GM19239 (cell line): ENCODE measurements around the gene STX16.
"Not testable (repeated sequence)": the region's sequence is repeated elsewhere in the genome, so short reads cannot be mapped to it uniquely, and the experiment has no call there.

ENCODE experiments used
- DNase-seq: peaks from one replicate; pipeline ENCODE4 v3.0.0; 2011; ENCODE audit warnings: low spot score; ENCODE audit not compliant: insufficient read length
- FAIRE-seq: peaks from 2 replicates; lab custom pipeline; 2011; peaks lifted over from hg19 to GRCh38; lab: Jason Lieb, UNC

STX16 gene

DNA sequence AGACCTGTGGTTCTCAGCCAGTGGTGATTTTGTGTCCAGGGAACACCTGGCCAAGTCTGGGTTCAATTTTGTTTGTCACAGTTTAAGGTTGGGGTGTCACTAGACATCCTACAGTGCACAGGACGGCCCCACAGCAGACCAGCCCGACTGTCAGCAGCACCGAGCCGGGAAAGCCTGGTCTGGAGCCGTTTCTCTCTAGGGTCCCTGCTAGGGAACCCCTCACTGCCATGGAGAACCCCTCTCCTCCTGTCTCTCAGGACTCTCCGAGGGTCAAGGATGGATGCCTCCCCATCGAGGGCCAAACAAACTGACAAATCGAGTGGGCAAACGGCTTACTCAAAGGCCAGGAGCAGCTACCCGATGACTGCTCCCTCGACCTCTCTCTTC is 15.8 kb upstream of the STX16 start:
- FAIRE-seq, result no peak

DNA sequence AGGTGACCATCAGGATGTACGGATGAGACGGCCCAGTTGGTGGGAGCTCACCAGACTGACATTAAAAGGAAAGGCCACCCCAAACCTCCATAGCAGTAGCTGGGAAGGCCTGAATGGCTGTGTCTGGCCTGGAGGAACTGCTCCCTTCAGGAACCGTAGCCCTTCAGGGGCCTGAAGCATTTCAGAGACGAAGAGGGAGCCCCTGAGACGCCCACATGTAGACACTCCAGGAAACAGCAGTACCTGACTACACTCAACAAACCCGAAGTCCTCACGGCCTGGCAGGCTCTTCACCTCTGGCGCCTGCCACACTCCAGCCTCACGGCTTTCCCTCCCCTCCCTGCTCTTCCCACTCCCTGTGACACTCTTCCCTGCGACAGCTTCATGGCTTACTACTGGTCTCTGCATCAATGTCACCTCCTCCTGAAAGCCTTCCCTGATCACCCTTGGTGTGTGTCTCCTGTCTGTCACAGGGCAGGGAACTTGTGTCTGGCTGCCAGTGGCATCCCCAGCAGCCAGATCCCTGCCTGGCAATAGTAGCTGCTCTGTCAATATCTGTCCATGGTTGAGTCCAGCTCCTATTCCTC is 14.6 kb upstream of the STX16 start:
- DNase-seq (no peak), FAIRE-seq (no peak)

More for the DNA sequence above, 15.8 kb upstream of the STX16 start:
- no peak for DNase-seq

DNA sequence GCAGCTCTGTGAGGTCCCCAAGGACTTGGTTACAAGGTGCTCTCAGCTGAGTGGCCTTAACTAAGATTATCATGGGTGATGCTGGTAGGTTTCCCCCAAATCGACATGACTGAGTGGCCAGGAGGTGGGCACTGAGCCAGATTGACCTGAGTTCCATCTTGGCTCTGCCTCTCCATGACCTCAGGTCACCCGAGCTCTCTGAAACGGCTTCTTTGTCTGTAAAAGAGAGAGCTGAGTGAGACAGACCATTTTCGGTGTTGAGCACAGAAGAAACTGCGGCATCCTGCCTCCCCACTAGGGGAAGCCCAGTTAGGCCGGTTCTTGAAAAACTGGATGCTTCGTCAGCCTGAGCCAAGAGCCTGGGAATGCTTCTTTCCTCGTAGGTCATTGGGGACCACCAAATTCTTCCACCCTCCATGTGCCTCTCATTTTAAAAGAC is 14.1 kb upstream of the STX16 start:
- FAIRE-seq, result no peak
- no peak for DNase-seq

DNA sequence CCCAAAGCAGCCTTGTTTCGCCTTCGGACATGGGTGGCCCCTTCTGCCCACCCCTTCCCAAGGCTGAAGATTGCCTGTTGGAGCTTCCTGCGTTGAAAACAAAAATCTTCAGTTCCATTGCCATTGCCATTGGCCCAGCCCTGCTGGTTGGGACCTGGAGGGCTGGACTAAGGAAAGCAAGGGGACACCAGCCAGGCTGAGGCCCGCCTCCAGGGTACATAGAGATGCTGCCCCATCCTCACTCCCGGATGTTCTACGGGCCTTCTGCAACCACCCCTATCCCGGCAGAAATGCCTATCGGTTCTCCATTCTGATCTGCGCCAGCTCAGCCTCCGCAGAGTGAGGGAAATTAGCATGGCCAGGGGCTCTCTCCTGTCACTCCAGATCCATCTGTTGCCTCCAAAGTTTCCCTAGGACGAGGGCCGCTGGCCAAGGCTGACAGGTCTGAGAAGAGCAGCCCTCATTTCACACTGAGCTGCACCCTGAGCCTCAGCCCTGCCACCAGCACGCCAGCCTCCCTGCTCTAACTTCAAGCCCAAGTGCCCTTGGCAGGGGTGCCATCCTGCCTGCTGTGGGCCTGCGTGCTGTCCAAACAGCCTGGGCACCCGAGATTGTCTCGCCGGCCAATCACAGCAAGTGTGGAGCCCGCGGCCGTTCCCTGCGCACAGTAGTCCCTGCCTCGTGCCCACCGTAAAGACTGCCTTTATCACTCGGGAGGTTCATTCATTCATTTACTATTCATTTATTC is 13.4 kb upstream of the STX16 start:
- FAIRE-seq (no peak), DNase-seq (no peak)

DNA sequence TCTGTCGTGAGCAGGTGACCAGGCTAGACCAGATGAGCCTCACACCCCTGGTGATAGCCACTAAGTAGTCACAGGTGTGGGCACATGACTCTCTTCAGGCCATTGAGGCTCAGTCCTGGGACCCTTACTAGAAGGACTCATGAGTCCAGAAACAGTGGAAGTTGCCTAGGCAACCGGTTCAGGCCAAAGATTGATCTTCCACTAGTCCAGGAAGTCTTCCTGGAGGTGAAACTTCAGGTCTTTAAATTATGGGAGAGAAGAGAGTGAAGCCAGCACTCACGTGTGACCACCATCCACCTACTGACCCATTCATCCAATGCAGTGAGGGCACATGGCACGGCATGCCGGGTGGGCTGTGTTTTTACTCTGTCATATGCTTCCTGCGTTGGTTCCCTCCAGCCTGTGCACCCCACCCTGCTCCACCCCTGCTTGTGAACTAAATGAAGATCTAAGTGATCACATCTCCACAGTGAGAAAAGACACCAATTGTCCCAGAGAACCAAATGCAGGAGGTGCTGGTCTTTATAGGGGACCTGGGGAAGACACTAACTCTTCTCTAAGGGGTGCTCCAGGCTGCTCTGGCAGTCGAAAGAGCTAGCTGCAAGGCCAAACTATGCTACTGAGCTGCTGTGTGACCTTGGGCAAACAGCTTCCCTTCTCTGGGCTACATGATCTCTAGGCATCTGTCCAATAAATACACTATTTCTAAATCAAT is 12.5 kb upstream of the STX16 start:
- FAIRE-seq (no peak), DNase-seq (no peak)

DNA sequence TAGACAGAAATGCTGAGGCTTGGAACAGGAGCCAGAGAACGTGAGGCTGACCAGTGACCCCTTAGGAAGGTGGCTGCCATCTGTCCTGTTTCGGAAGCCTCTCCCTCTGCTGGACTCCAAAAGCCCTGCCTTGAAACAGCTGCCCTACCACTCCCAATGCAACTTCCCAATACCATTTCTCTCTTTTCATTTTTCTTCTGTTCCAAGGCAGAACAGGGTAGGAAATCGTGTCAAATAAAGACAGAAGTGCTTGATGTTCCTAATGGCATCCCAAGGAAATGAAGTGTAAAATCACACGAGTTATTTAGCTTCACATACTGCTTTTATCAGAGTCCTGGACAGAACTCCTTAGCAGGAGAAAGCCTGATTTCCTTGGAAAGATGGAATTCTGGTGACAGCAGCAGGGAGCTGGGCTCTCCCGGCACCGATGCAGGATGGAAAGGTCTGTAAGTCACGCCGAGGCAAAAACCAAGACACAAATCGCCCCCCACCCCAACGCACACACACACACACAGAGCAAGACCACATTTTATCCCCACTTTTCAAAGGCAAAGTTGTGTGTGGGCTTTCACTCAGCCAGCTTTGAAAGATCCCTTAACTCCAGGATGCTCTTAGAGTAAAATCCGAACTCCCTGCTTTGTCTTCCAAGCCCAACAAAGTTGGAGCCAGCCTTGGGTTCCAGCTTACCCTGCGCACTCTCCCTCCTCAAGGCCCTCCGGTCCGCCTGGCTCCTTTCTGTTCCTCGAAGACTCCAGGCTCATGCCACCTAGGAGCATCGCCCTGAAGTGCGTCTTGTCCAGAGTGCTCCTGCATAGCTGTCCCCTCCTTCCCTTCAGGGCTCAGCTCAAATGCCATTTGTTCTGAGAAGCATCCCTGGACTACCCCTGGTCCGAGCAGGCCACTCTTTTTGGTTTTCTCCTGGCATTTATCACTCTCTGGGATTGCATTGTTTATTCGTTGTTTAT is 11.6 kb upstream of the STX16 start:
- FAIRE-seq, result no peak

DNA sequence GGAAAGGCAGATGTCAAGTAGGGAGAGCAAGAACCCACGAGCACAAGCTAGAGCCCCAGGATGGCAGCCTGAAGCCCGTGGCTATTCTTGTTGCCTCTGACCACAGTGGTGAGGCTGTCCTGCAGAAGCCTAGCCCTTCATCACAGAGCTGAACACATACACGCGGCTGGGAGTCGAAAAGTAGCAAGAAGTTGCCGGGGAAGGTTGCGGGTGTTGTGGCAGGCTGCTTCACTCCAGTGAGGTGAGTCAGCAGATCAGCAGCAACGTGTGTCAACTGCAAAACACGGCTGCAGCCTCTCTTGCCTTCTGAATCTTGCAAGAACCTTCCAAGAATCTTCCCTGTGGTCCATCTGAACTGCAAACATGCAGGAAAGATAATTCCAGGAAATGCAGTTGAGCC is 10.6 kb upstream of the STX16 start:
- DNase-seq (no peak), FAIRE-seq (no peak)

More for the DNA sequence above, 11.6 kb upstream of the STX16 start:
- DNase-seq, result no peak

DNA sequence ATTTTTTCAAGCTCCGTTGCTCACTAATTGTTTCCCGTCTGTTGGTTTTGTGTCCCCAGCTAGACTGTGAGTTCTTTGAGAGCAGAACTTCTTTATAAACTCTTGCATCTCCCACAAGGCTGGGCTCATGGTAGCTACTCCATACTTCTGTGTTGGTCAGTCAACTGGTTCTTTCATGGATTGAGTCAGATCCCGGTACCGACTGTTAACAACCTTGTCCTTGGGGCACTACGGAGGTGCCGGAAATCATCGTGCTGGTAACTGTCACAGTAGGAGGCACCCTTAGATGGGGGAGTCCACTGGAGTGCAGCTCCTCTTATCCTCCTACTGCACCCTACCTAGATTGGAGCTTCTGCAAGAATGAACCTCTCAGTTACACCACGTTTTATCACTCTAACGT is 8.6 kb upstream of the STX16 start:
- no peak for DNase-seq

DNA sequence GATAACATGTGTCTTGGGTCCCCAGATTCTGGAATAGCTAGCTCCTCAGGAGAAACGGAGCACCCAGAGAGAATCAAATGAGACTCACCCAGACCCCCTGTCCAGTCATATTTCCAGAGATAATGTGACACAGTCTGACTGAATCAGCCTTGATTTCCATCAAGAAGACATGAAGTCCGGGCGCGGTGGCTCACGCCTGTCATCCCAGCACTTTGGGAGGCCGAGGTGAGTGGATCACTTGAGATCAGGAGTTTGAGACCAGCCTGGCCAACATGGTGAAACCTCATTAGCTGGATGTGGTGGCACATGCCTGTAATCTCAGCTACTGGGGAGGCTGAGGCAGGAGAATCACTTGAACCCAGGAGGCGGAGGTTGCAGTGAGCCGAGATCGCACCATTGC is 8.2 kb upstream of the STX16 start:
- DNase-seq, FAIRE-seq: not testable (repeated sequence)

More for the DNA sequence above, 8.6 kb upstream of the STX16 start:
- no peak for FAIRE-seq

DNA sequence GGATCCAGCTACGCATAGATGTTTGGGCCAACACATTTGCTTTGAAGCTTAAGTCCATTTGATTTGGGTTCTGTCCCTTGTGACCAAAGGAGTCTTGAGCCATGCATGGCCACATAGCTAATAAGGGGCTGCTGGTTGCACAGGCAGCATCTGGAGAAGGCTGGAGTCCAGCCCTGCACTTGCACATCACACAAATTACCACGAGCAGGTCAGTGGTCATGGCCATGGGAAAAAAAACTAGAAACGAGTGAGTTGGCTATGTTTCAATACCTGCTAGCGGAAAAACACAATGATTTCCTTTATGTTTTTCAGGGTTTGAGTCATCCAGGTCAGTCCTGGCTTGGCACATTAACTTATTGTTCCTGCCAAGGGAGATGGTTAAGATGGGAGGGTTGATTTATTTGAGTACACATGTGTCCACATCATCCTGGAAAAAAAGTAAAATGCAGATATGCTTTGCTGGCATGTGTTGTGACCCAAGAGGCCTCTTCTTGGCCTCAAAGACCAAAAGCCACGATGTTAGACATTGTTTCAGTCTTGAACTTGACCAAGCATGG is 5.6 kb upstream of the STX16 start:
- no peak for DNase-seq

DNA sequence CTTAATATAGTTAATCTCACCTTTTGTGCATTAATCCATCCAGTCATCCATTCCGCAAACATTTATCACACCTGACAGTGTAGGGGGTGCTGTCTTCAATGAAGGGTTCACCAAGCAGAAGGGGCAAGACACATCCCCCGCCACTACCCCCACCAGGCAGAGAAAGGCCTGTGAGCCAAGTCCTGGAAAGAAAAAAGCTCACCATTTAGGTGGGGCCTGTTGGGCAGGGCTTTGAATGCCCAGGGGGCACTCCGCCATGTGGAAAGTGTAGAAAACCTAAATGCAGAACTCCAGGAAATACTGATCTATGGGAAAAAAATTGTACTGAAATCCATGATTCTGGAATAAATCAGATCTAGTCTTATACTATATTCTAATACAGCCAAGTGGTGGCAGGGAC is 4.8 kb upstream of the STX16 start:
- FAIRE-seq, result no peak

More for the DNA sequence above, 5.6 kb upstream of the STX16 start:
- FAIRE-seq, result no peak

DNA sequence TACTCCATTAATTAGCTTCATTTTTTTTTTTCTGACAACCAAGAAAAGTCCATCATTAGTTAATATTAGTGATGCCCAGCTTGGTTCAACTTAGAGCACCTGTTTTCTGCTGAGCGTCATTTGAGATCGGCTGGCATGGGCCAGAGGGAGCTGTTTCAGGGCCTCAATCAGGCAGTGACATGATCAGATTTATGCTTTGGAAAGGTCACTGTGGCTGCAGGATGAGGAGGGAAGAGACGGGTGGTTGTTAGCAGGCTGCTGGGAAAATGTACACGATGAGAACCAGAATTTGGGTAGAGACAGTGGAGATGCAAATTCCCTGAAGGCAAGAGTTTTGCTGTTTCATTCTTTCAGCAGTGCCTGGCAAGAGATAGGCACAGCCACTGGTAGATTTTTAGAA is 4.4 kb upstream of the STX16 start:
- DNase-seq, result no peak
- no peak for FAIRE-seq

More for the DNA sequence above, 4.8 kb upstream of the STX16 start:
- DNase-seq, result no peak

DNA sequence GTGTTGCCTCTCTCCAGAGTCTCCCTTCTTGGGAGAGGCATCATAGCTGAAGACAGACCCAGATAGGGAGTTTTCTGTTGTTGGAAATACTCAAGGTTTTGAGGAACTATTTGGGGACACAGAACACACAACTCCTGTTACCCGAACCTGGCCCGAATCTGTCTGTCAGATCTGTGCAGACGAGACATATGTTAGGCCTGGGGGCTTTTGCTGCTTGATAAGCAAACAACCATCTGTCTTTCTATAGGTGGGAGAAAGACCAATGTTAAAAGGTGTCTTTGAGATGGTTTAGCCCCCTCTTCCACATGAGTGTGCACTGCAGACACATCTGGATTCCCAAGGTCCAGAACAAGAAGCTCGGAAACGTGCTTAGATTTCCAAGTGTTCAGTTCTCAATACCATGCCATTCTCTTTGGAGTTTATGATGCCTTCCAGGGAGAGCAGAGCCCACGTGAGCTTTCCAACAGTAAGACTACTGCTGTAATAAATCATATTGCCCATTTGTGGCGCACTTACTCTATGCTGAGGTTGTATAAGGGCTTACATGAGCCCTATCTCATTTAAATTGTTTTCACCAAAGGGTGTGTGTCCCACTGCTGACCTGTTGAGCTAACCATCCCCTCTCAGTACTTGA is 3.8 kb upstream of the STX16 start:
- DNase-seq (no peak), FAIRE-seq (no peak)

DNA sequence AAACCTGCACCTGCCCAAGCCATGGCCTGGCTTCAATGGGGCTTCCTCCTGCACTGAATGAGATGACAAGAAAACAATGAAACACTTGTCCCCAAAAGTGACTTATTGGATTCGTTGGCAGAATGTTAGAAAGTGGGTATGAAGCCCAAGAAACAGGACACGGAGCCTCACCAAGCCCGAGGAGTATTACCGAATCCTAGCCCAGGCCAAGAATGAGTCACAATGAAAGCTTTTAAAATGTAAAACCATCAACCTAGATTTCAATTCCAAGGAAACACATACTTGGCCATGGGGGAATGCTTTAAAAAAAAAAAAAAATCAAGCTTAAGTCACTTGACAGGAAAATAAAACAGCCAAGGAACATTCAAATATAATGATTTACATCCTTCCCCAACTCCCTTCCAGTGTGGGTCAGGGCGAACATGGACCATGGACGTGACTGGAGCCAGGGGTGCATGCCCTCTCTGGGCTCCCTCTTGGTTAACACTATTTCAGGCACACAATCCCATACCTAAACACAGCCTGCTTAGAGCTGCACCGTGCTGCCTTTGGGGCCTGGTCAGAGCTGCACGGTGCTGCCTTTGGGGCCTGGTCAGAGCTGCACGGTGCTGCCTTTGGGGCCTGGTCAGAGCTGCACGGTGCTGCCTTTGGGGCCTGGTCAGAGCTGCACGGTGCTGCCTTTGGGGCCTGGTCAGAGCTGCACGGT is 3.1 kb upstream of the STX16 start:
- no peak for DNase-seq
- FAIRE-seq, result no peak

DNA sequence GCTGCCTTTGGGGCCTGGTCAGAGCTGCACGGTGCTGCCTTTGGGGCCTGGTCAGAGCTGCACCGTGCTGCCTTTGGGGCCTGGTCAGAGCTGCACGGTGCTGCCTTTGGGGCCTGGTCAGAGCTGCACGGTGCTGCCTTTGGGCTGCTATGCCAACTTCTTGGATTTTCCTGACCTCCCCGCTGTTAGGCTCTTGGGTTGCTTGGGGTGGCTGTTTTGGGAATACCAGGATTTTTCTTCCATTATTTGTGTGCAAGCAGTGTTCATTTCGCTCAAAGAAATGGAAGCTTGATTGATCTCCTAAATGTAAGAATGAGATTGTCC is 2.6 kb upstream of the STX16 start:
- DNase-seq, FAIRE-seq: not testable (repeated sequence)

DNA sequence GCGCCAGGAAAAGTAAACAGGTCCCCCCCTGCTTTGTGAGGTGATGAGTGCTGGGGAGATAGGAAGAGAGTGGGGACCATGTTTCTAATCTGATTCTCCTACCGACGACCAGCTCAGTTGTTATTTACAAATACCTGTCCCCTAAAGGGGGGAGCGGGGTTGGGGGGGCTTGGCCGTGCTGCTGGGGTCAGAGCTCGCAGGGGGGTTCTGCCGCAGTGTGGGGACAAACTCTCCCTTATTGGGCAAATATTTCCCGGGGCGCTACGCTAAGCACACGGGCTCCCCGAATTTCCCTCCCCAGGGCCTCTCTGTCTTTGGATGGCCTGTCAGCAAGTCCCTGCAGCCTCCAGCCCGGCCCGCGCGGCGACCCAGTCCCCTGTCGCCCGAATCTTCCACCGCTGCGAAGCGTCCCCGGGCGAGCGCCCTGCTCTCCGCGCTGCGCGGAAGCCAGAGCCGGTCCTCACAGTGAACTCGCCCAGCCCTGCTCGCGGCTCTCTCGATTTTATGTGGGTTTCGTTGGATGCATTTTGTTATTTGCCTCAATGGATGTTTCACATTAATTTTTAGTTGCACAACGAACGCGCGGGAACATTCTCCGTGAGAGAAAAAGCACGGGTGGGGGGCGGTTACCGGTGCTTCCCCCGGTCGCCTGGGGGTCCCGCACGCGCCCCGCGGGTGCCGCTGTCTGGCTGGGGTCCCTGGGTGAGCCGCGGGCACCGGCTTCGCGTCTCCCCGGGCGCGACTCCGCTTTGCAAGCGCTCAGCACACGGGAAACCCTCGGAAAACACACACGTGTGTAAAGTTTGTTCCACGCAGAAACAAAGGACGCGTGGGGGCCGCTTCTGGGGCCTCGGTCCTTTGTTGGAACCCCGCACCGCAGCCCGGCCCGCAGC is 1.5 kb upstream of the STX16 start:
- FAIRE-seq, result no peak
- no peak for DNase-seq

DNA sequence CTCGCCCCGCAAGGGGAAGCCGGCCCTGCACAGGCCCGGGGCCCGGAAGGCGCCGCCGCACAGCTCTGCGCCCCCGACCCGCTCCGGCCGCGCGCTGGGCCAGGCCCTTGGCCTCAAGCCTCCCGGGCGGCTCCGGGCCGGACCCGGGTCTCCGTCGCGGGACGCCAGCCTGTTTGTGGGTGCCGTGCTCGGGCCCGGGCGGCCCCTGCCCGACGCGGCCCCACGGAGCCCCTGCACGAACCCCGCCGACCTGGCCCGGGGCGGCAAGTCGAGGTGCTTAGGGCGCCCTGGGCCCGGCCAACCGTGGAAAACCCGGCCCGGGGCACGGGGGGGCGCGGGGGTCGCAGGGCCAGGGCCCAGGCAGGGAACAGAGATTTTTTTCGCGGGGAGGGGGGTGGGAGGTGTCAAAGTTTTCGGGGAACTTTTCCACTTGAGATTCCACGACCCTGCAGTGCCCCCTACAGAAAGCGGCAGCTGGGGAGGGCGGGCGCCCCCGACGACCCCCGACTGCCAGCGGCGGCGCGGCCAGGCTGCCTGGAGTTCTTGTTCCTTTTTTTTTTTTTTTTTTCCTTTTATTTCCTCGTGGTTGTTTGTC is 805 bp upstream of the STX16 start:
- peak; percentile 54 for DNase-seq
- FAIRE-seq, result no peak

DNA sequence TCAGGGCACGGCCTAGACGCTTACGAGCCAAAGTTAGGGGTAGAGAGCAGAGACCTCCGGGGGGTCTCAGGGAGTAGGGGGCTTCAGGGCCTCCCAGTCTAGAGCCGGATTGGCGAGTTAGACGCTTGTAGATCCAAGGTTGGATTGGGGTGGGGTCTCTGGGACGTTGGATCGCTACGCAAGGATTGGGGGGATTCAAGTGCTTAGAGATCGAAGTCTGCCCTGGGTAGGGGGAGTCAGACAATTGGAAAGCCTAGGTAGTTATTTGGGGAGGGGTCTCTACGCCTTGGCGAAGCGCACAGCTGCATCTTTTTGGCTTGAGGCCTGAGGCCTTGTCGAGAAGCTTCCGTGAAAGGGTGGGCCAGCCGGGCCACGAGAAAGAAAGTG is 469 bp downstream of the STX16 start:
- no peak for FAIRE-seq
- DNase-seq, result no peak
